Vagina (tissue), 2 donors: ENCODE data around the gene BCOR.

Experiments
- POLR2A ChIP-seq, 2 donors: fragments of 450-650 bp; IDR thresholded peaks; one replicate each; pipeline ENCODE4 v1.6.1; 2017; ENCODE audit warnings: antibody characterized with exemption in 2 of 2, mild to moderate bottlenecking in 2 of 2, moderate library complexity in 2 of 2
- POLR2AphosphoS5 ChIP-seq, 2 donors: sonication (generic); formaldehyde crosslinking; IDR thresholded peaks; one replicate each; pipeline ENCODE4 v1.9.0; 2017; ENCODE audit warnings: antibody characterized with exemption in 2 of 2, mild to moderate bottlenecking in 2 of 2, low read depth in 1 of 2; ENCODE audit not compliant: insufficient read depth in 1 of 2
- TF ChIP-seq, protein P1 (sequence below), 3 experiments: fragments of 450-650 bp in 2 of 3; fragments of 200-600 bp in 1 of 3; sonication (generic) in 1 of 3; IDR thresholded peaks; one replicate each; pipeline ENCODE4 v1.5.1; 2017 to 2019; ENCODE audit warnings: antibody characterized with exemption in 3 of 3, mild to moderate bottlenecking in 2 of 3, moderate library complexity in 2 of 3

GRCh38 chrX:40030205-40030604, 67.6 kb downstream of the BCOR start:
- TF ChIP-seq, protein P1, sequence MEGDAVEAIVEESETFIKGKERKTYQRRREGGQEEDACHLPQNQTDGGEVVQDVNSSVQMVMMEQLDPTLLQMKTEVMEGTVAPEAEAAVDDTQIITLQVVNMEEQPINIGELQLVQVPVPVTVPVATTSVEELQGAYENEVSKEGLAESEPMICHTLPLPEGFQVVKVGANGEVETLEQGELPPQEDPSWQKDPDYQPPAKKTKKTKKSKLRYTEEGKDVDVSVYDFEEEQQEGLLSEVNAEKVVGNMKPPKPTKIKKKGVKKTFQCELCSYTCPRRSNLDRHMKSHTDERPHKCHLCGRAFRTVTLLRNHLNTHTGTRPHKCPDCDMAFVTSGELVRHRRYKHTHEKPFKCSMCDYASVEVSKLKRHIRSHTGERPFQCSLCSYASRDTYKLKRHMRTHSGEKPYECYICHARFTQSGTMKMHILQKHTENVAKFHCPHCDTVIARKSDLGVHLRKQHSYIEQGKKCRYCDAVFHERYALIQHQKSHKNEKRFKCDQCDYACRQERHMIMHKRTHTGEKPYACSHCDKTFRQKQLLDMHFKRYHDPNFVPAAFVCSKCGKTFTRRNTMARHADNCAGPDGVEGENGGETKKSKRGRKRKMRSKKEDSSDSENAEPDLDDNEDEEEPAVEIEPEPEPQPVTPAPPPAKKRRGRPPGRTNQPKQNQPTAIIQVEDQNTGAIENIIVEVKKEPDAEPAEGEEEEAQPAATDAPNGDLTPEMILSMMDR (IDR thresholded peaks at IDR 0.05): no peak
- TF ChIP-seq POLR2A (IDR thresholded peaks at IDR 0.05): no peak
- no peak for TF ChIP-seq POLR2AphosphoS5 (IDR thresholded peaks at IDR 0.05; ENCODE audit: insufficient read depth in 1 of 2, low read depth in 1 of 2)
